Activated naive CD4-positive, alpha-beta T cell treated with anti-CD3 and anti-CD28 coated beads, Interleukin-2, amount 50 U/mL, for 24 hours (primary cell): ENCODE results near the gene SESTD1.

Experiments
- H3K27ac Mint-ChIP-seq: one replicate; pipeline ENCODE4 v1.8.0; 2021; ENCODE audit warnings: mild to moderate bottlenecking, mixed read lengths
- H3K27me3 Mint-ChIP-seq: one replicate; pipeline ENCODE4 v1.8.0; 2021; ENCODE audit warnings: mixed read lengths
- H3K36me3 Mint-ChIP-seq: one replicate; pipeline ENCODE4 v1.8.0; 2021; ENCODE audit warnings: mixed read lengths
- H3K4me1 Mint-ChIP-seq: one replicate; pipeline ENCODE4 v1.8.0; 2021; ENCODE audit warnings: mixed read lengths
- H3K4me3 Mint-ChIP-seq: one replicate; pipeline ENCODE4 v1.8.0; 2021; ENCODE audit warnings: mild to moderate bottlenecking, mixed read lengths
- H3K9me3 Mint-ChIP-seq: one replicate; pipeline ENCODE4 v1.8.0; 2021; ENCODE audit warnings: mixed read lengths

Gene SESTD1

DNA sequence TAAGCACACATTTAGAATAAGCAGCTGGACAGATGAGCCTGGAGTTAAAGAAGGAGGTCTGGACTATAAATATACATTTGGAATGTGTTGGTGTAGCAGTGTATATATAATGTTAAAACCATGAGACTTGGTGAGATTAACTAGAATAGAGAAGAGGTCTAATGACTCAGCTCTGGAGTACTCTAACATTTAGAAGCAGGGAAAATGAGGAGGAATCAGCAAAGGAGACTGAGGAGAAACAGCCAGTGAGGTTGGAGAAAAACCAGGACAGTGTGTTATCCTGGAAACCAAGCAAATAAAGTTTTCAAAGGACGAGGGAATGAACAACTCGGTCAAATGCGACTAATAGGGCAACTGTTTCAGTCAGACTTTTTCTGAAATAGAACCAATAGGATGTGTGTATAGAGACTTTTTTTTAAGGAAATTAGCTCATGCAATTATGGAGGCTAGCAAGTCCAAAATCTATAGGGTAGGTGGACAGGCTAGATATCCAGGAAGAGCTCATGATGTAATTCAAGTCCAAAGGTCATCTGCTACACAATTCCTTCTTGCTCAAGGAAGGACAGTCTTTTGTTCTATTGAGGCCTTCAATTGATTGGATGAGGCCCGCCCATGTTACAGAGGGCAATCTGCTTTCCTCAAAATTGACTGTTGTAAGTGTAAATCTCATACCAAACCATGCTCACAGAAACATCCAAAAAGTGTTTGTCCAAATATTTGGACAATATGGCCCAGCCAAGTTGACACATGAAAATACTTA lies 10.8 kb upstream of the SESTD1 start:
- Mint-ChIP-seq H3K27ac (no peak overlapping the region), H3K9me3 (no peaks in the 10 kb centered on the region), H3K4me3 (no peak overlapping the region), H3K27me3 (no peaks in the 10 kb centered on the region), H3K36me3 (no peaks in the 10 kb centered on the region), H3K4me1 (no peaks in the 10 kb centered on the region)

DNA sequence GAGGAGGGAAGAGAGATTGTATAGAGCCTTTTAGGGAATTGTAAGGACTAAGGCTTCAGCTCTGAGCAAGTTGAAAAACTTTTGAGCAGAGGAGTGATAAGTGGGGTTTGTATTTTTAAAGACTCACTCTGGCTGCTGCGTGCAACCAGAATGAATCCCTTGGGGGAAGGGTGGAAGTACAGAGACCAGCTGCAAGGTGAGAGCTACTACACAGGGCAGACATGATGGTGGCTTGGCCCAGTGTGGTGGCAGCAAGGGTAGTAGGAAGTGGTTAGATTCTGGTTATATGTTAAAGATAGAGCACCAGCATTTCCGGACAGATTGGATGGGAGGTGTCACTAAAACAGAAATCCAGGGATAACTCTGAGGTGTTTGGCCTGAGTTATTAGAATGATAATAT lies 10.1 kb upstream of the SESTD1 start:
- no peaks in the 10 kb centered on the region for H3K27me3 Mint-ChIP-seq
- no peaks in the 10 kb centered on the region for H3K36me3 Mint-ChIP-seq
- H3K27ac Mint-ChIP-seq: no peak overlapping the region
- no peaks in the 10 kb centered on the region for H3K4me1 Mint-ChIP-seq
- H3K4me3 Mint-ChIP-seq: no peak overlapping the region
- H3K9me3 Mint-ChIP-seq: no peaks in the 10 kb centered on the region

GRCh38 chr2:179273461-179273962 lies 8.9 kb upstream of the SESTD1 start:
- Mint-ChIP-seq H3K27me3 (no peaks in the 10 kb centered on the region), H3K4me1 (no peaks in the 10 kb centered on the region), H3K4me3 (no peak overlapping the region), H3K9me3 (no peaks in the 10 kb centered on the region), H3K27ac (no peak overlapping the region), H3K36me3 (no peaks in the 10 kb centered on the region)

GRCh38 chr2:179272406-179273192 lies 8.0 kb upstream of the SESTD1 start:
- Mint-ChIP-seq H3K27me3 (no peaks in the 10 kb centered on the region), H3K9me3 (no peaks in the 10 kb centered on the region), H3K4me3 (no peak overlapping the region), H3K36me3 (no peaks in the 10 kb centered on the region), H3K4me1 (no peaks in the 10 kb centered on the region), H3K27ac (no peak overlapping the region)

DNA sequence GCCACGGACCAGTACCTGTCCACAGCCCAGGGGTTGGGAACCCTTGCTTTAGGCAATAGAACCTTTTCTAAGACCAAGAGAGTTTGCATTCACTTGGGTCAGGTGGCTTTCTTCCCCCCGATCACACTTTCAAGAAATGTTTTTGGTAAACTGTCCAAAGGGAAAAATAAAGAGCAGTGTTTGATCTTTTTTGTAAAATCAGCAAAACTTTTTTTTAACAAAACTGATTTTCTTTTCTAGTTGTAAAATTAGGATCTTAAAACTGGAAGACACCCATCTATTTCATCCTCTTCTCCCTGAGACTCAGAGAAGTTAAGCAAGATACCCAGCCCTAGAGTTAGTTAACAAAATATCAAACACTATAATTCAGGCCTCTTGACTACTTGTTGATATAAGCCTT lies 6.1 kb upstream of the SESTD1 start:
- Mint-ChIP-seq H3K4me3 (no peak overlapping the region), H3K9me3 (no peaks in the 10 kb centered on the region), H3K27me3 (peaks cover 10% of the 10 kb centered on the region), H3K4me1 (peaks cover 3% of the 10 kb centered on the region), H3K36me3 (no peaks in the 10 kb centered on the region), H3K27ac (no peak overlapping the region)

DNA sequence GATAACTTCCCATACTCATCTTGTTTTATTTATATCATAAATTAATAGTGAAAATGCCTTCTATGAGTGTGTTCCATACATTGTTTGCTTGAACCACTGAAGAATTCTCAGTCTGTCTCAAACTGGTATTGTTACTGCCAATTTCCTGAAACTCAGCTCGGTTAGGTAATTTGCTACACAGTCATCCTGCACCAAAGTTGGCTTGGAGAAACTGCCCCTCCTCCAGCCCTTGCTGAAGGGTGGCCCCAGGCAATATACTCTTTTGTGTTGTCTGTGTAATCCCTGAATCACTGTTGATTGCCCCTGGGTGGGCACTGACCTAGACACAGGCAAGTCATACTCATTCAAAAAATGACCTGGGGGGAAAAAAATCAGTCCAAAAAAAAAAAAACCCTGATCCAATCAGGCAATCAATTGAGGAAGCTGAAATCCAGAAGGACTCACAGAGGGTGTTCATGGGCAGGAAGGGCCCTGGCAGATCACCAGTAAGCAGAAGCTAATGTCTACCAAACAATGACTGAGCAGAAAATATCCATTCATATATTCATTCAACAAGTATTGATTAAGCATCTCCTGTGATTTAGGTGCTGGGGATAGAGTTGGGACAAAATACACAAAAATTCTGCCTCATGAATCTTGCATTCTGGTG lies 3.8 kb upstream of the SESTD1 start:
- Mint-ChIP-seq H3K27me3 (peaks cover 20% of the 10 kb centered on the region), H3K36me3 (no peaks in the 10 kb centered on the region), H3K4me3 (no peak overlapping the region), H3K4me1 (peaks cover 16% of the 10 kb centered on the region), H3K27ac (no peak overlapping the region), H3K9me3 (no peaks in the 10 kb centered on the region)

- Mint-ChIP-seq H3K36me3 (no peaks in the 10 kb centered on the region), H3K4me3 (no peak overlapping the region), H3K27me3 (peaks cover 28% of the 10 kb centered on the region), H3K9me3 (no peaks in the 10 kb centered on the region), H3K4me1 (peaks cover 21% of the 10 kb centered on the region), H3K27ac (no peak overlapping the region)
These were observed 1.6 kb upstream of the SESTD1 start for GRCh38 chr2:179266271-179266670.

DNA sequence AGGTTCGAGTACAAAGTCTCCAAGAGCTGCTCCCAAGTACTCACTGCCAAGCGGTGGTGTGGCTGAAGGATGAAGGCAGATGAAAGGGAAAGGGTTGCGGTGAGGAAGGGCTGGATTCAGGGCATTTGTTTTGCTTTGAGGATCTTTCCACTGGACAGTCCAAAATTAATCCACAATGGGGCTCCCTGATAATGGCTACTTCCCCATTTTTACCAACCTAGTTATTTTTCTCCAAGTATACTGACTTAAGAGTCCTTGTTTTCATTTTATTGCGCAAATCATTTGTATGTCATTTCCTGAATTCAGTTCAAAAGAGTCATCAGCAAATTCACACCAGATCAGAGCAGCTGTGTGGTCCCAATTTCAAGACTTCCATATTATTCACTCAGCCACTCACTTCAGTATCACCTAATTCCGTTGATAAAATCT lies 464 bp upstream of the SESTD1 start:
- H3K9me3 Mint-ChIP-seq: no peaks in the 10 kb centered on the region
- peaks cover 26% of the 10 kb centered on the region for H3K4me1 Mint-ChIP-seq
- H3K27ac Mint-ChIP-seq: peak overlapping the region; percentile 57
- peak overlapping the region; percentile 72 for H3K4me3 Mint-ChIP-seq
- H3K36me3 Mint-ChIP-seq: no peaks in the 10 kb centered on the region
- H3K27me3 Mint-ChIP-seq: peaks cover 33% of the 10 kb centered on the region

DNA sequence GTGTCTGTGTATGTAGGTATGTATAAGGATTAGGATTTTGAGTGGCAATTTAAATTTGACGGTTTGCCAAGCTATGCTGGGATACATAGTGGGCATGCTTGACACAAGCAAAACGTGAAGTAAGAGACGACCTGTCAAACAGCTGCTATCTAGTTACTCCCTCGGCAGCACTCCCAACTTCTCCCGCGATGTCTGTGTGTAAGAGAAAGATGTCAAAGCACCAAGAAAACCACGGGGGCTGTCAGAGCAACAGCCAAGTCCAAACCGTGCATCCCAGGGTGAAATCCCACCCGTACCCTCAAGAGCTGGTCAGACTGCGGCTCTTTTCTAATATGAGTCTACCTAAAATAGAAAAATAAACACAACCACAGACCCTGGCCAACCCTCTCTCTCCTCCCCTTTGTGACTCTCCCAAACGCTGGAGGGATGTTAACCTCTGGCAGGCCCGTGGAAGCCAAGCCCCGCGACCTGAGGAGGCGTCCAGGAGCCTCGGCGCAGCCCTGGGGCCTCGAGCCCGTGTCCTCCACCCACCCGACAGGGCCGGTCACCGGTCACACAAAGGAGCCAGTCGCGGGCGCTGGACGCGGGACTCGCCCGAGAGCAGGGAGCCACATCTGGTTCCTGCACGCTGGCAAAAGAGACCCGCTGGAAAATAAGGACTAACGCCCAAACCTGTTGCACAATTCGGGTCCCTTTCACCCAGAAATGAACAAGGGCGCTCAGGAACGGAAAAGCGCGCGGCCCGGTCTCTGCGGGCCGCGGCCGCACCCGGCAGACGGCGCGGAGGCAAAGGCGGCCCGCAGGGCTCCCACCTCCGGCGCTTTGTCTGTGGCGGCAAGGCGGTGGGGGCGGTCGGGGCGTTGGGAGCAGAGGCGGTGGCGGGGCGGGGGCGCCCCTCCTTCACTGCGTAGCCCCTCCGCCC lies 925 bp downstream of the SESTD1 start:
- Mint-ChIP-seq H3K4me3 (peak overlapping the region; percentile 83), H3K36me3 (no peaks in the 10 kb centered on the region), H3K27me3 (peaks cover 35% of the 10 kb centered on the region), H3K4me1 (peaks cover 26% of the 10 kb centered on the region), H3K9me3 (no peaks in the 10 kb centered on the region), H3K27ac (no peak overlapping the region)

- Mint-ChIP-seq H3K4me3 (peak overlapping the region; percentile 83), H3K36me3 (no peaks in the 10 kb centered on the region), H3K27ac (peak overlapping the region; percentile 20), H3K27me3 (peaks cover 35% of the 10 kb centered on the region), H3K9me3 (no peaks in the 10 kb centered on the region), H3K4me1 (peaks cover 26% of the 10 kb centered on the region)
These were observed 1.6 kb downstream of the SESTD1 start for GRCh38 chr2:179263015-179263414.

GRCh38 chr2:179262077-179262660 lies 2.5 kb downstream of the SESTD1 start:
- Mint-ChIP-seq H3K4me3 (no peak overlapping the region), H3K9me3 (no peaks in the 10 kb centered on the region), H3K27ac (no peak overlapping the region), H3K36me3 (no peaks in the 10 kb centered on the region), H3K27me3 (peaks cover 33% of the 10 kb centered on the region), H3K4me1 (peaks cover 26% of the 10 kb centered on the region)

- H3K27me3 Mint-ChIP-seq: peaks cover 29% of the 10 kb centered on the region
- H3K4me3 Mint-ChIP-seq: no peak overlapping the region
- no peak overlapping the region for H3K27ac Mint-ChIP-seq
- no peaks in the 10 kb centered on the region for H3K36me3 Mint-ChIP-seq
- H3K4me1 Mint-ChIP-seq: peaks cover 26% of the 10 kb centered on the region
- no peaks in the 10 kb centered on the region for H3K9me3 Mint-ChIP-seq
These were observed 3.3 kb downstream of the SESTD1 start for GRCh38 chr2:179261151-179261825.

DNA sequence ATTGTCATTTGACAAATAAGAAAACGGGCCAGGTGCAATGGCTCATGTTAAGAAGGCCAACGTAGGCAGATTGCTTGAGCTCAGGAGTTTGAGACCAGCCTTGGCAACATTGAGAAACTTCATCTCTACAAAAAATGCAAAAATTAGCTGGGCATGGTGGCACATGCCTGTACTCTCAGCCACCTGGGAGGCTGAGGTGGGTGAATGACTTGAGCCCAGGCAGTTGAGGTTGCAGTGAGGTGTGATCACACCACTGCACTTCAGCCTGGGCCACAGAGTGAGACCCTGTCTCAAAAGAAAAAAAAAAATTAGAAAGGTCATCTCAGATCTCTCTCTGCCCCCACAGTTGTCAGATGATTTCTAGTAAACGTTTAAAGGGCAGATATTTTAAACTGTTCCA lies 4.4 kb downstream of the SESTD1 start:
- Mint-ChIP-seq H3K36me3 (no peaks in the 10 kb centered on the region), H3K27me3 (peaks cover 22% of the 10 kb centered on the region), H3K4me1 (peaks cover 18% of the 10 kb centered on the region), H3K9me3 (peaks cover 4% of the 10 kb centered on the region), H3K4me3 (no peak overlapping the region), H3K27ac (no peak overlapping the region)

DNA sequence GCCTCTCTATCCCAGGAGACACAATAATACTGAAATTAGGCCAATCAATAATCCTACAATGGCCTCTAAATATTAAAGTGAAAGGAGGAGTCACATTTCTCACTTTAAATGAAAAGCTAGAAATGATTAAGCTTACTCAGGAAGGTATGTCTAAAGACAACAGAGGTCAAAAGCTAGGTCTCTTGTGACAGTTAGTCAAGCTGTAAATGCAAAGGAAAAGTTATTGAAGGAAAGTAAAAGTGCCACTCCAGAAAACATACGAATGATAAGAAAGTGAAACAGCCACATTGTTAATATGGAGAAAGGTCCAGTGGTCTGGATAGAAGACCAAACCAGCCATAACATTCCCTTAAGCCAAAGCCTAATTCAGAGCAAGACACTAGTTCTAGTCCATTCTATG lies 9.5 kb downstream of the SESTD1 start:
- Mint-ChIP-seq H3K27ac (no peak overlapping the region), H3K4me1 (peaks cover 34% of the 10 kb centered on the region), H3K36me3 (no peaks in the 10 kb centered on the region), H3K27me3 (peaks cover 4% of the 10 kb centered on the region), H3K9me3 (peaks cover 4% of the 10 kb centered on the region), H3K4me3 (no peak overlapping the region)
